Measurements from ENCODE around the gene CERS1.

Gene CERS1, protein sequence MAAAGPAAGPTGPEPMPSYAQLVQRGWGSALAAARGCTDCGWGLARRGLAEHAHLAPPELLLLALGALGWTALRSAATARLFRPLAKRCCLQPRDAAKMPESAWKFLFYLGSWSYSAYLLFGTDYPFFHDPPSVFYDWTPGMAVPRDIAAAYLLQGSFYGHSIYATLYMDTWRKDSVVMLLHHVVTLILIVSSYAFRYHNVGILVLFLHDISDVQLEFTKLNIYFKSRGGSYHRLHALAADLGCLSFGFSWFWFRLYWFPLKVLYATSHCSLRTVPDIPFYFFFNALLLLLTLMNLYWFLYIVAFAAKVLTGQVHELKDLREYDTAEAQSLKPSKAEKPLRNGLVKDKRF

DNA sequence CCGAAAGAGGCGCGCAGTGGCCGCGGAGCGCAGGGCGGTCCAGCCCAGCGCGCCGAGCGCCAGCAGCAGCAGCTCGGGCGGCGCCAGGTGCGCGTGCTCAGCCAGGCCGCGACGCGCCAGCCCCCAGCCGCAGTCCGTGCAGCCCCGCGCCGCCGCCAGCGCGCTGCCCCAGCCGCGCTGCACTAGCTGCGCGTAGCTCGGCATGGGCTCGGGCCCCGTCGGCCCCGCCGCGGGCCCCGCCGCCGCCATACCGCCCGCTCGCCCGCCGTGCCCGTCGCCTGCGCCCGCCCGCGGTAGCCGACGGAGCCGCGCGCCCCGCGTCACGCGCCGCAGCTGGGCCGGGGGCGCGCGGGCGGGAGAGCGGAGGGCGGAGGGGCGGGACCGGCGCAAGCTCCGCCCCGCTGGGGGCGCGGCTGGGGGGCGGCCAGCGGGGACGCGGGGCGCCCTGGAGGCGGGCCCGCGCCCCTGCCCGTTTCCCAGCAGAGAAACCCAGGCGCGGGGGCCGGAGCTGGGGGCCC, at the start of gene CERS1:
CERS1 (minus strand) TSS at position 335 of the 518 bp plus-strand sequence; CDS start at position 249, 86 bp downstream.
- in situ Hi-C loops (cut with HindIII; ENCODE audit: low sequenced_read_pairs): no loop called here

DNA sequence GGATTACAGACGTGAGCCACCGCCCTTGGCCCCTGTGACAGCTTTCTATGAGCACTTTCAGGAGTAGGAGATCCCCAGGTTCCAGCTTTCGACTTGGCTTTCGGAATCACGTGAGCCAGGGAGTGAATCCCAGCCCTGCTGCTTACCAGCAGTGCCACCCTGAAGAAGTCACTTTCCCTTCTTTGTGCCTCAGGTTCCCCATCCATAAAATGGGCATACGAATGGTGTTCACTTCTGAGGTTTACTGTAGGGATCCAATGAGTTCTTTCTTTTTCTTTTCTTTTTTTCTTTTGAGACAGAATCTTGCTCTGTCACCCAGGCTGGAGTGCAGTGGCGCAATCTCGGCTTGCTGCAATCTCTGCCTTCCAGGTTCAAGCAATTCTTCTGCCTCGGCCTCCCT, 49.3 kb upstream of the CERS1 start:
- in situ Hi-C loops (cut with HindIII; ENCODE audit: low sequenced_read_pairs): no loop called here

DNA sequence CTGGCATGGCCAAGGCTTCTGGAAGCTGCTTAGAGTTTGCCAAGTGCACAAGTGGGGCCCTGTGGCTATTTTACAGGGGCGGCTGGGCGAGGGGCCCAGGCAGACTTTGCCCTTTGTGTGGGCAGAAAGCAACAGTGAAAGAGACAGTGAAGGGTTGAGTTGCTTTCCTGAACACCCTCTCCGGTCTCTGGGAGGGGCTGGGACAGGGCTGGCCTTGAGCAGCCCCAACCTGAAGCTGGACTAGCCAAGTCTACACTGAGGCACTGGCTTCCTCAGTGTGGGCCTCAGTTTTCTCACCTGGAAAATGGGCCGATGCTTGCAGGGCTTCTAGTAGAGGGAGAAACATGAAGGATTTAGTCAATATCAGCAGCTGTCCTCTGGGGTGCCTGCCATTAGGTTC, 47.5 kb upstream of the CERS1 start:
- in situ Hi-C loops (cut with HindIII; ENCODE audit: low sequenced_read_pairs): no loop called here

DNA sequence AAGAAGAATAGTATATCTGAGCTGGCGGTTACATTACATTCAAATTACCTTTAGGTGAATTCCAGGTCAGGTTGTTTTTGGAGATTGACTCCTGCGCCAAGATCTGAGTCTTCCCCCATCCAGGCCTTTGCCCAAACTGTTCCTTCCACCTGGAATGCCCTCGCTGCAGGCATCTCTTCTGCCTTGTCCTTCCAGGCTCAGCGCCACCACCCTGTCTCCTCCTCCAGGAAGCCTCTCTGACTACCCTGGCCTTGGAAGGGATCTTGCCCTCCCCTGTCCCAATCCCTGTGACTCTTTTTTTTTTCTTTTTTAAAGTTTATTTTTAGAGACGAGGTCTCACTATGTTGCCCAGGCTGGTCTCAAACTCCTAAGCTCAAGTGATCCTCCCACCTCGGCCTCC, 46.7 kb upstream of the CERS1 start:
- in situ Hi-C loops (cut with HindIII; ENCODE audit: low sequenced_read_pairs): no loop called here

DNA sequence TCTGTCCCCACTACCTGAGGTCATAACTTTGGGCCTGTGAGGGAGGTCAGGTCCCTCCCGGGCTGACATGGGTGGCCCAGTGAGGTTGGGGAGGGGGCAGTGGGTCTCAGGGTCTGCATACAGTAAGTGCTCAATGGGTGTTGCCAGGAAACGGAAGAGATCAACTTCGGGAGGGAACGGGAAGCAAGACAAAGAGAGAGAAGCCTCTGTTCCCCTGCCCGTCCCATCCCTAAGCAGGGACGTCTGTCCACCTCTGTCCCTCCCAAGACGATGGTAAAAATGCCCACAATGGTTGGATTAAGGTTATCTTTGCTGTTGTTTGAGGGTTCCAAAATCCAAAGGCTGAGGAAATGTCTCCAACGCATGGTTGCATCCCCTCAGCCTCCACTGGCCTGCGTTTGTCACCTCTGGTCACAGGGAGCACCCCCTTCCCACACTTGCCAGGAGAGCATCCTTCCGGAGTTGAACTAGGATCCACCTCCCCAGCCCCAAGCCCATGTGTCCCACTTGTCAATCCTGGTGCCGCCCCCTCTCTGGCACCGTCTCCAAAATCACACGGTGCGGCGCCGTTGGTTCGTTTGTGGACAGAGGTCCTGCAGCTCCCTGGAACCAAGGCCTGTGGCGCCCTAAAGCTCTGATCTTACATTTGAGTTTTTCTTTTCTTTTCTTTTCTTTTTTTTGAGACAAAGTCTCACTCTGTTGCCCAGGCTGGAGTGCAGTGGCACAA, 45.8 kb upstream of the CERS1 start:
- in situ Hi-C loops (cut with HindIII; ENCODE audit: low sequenced_read_pairs): no loop called here

DNA sequence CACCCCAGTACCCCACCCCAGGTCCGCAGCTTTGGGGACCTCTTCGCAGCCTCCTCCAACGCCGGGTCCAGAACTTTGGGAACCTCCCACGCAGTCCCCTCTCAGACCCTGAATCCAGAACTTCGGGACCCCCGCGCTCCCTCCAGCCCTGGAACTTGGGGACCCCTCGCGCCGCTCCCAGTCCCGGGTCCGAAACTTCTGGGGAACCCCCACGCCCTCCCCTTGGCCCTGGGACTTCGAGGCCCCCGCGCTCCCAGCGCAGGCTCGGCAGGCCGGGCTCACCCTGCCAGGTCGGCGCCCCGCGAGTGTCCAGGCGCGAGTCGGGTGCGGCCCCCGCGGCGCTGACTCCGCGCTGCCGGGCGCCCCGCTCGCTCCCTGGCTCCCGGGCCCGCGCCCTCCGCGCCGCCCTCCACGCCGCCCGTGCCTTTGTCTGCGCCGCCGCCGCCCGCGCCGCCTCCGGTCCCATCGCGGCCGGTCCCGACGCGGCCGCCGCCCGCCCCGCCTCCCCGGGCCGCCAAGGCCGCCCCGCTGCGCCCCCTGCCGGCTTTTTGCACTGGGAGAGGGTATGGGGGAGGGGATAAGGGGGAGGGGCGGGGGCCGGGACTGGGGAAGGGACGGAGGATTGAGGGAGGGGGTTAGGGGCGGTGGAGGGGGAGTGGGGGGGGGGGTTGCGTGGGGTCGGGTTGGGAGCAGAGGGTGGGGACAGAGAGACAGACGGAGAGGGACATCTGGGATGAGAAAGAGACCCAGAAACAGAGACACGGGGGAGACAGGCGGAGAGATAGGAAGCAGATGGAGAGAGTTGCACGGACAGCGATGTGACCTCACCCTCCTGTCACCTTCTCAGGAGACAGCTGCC, 45.0 kb upstream of the CERS1 start, which contains the start of gene HOMER3:
HOMER3 (minus strand) TSS at position 449 of the 859 bp plus-strand sequence. CDS start 2,235 bp downstream, outside the sequence.
- in situ Hi-C loops (cut with HindIII; ENCODE audit: low sequenced_read_pairs): no loop called here

DNA sequence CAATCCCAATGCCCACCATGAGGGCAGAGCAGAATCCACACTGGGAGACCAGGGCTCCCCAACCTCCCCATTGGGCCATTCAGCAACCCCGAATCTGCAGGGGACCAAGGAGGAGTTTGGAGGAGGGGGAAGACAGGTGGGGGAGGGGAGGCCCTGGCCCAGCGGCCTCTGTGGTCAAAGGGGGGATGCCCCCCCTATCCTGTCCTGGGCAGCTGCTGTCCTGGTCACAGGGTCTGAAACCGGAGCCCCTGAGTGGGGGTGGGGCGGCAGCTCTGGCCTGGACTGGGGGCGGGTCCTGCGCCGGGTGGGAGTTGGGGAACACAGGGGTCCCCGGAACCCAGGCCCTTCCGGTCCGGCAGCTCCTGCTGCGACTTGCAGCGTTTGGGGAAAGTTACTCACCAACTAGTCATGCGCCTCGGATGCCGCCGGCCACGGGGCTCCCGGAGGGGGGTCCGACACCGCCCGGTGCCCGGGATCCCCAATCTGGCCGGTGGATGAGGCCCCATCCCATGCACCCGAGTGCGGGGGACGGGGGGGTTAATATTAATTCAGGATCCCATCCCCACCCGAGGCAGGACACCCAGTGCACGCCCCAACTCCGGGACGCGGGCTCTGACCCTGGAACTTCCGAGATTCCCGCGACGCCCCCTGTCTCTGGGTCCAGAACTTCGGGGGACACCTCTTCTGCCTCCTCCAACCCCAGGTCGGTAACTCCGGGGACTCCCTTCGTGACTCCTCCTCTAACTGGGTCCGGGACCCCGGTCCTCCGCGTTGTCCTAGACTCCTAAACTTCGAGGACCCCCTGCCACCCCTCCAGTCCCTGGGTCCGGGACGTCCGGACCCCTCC, 44.2 kb upstream of the CERS1 start:
- in situ Hi-C loops (cut with HindIII; ENCODE audit: low sequenced_read_pairs): no loop called here

DNA sequence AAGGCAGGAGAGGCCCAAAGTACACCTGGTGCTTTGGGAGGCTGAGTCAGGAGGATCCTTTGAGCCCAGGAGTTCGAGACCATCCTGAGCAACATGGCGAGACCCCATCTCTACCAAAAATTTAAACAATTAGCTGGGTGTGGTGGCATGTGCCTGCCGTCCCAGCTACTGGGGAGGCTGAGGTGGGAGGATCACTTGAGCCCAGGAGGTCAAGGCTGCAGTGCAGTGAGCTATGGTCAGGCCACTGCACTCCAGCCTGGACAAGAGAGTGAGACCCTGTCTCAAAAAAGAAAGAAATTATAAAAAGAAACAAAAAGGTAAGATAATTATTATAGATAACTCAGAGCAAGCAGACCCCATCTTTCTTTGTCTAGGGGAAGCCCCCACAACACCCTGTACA, 43.2 kb upstream of the CERS1 start:
- in situ Hi-C loops (cut with HindIII; ENCODE audit: low sequenced_read_pairs): no loop called here

DNA sequence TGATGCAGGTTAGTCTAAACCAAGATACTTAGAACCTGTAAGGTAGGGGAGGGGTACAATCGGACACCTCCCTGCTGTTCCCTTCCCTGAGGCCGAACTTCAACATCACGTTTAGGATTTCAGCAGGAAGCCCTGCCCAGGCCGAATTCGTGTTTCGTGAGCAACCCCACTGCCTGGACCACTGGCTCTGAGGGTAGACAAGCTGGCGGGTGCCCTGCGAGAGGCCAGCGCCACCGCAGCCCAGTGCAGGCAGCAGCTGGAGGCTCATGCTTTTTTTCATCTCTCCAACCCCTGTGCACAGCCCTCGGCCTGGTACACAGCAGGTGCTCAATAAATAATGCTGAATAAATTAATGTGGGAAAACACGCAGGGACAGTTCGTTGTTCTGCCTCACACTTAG, 37.3 kb upstream of the CERS1 start:
- in situ Hi-C loops (cut with HindIII; ENCODE audit: low sequenced_read_pairs): no loop called here

DNA sequence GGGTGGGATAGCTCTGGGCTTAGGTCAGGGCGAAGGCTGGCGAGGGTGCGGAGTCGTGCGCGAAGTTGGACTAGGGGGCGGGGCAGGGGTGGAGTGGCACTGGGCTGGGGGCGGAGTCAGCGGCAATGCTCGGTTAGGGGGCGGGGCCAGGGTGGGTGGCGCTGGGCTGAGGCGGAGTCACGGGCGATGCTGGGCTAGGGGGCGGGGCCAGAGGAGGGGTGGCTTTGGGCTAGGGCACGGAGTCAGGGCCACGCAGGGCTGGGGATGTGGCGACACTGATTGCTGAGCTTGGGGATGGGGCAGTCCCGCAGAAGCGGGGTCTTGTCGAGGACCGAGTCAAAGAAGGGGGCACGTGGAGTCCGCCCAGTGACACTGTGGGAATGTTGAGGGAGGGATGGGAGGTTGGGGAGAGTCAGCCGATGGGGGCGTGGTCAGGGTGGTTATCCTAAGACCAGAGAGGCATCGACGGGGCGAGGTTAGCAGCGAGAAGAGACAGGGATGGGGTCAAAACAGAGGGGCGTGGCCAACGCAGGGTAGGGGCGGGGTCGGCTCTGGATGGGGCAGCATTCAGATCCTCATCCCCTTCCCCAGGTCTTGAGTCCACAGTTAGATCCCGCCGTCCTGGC, 36.4 kb upstream of the CERS1 start:
- in situ Hi-C loops (cut with HindIII; ENCODE audit: low sequenced_read_pairs): no loop called here

DNA sequence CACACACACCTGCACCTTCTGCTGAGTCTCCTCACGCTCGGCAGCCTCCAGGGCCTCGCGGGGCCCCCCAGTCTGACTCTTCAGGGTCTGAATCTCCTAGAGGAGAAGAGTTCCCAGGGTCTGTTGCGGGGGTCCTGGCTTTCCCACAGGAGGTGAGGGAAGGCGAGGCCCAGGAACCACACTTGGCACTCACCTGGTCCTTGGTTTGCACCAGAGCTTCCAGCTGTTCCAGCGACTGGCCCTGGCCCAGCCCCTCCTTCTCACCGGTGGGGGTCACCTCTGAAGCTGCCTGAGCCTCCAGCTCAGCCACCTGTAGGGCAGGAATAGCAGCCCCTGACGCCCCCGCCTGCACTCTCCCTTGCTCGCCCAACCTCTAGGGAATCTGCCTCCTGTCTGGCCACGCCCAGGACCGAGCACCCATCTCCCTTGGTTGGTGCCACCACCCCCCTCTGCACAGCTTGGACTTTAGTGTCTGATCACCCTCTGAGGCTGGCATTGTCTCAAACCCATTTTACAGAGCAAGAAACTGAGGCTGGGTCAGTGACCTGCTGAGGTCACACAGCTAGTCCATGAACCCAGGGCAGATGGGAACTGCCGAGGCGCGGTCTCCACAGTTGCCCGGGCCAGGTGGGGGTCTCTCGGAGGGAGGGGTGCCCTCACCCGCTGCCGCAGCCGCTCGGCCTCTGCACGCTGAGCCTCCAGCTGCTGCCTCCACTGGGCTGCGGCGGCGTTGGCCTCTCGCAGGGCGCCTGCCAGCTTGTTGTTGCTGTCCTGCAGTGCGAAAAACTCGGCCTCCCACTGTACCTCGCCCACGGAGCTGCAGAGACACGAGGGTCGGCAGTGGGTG, 35.6 kb upstream of the CERS1 start:
- in situ Hi-C loops (cut with HindIII; ENCODE audit: low sequenced_read_pairs): no loop called here

DNA sequence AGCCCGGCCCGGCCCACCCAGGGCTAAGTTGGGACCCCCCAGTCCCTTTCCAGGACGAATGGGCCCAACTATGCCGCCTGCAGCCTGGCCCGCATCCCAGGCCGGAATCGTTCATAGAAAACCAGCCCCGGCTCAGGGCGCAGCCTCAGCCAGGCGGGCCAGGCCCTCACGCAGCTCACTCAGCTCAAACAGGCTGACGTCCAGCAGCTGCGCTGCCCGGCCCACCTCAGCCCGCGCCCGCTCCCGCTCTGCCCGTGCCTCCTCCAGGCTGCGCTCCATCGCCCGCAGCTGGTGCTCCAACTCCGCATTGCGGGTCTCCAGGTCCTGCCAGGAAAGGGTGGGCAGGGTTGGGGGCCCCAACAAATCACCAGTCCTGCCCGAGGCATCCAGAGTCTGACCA, 33.4 kb upstream of the CERS1 start:
- in situ Hi-C loops (cut with HindIII; ENCODE audit: low sequenced_read_pairs): no loop called here

DNA sequence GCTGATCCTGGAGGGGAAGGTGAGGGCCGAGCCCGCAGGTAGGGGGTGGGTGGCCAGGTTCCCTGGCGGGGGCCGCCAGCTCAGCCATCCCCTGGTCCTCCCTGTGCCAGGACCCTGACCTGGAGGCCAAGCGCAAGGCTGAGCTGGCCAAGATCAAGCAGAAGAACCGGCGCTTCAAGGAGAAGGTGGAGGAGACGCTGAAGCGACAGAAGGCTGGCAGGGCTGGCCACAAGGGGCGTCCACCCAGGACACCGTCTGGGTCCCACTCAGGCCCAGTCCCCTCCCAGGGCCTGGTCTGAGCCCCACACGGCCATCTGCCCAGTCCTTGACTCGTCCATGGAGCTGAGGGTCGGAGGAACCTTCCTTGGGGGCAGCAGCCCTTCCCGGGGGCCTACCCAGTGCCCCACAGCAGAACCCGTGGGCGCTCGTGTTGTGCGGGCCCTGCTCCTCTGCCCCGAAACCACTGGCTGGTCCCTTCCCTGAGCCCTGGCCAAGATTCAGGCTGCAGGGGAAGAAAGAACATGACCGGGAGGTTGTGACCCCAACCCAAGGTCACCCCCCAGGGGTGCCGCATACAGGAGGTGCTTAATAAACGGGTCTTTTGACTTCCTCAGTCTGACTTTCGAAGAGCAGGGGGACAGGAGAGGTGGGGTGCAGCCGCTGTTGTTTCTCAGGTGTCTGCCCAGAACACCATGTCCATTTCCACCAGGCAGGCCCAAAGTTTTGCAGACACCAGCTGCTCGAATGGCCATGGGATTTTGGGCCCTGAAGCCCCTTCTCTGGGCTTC, 32.3 kb upstream of the CERS1 start:
- in situ Hi-C loops (cut with HindIII; ENCODE audit: low sequenced_read_pairs): no loop called here

DNA sequence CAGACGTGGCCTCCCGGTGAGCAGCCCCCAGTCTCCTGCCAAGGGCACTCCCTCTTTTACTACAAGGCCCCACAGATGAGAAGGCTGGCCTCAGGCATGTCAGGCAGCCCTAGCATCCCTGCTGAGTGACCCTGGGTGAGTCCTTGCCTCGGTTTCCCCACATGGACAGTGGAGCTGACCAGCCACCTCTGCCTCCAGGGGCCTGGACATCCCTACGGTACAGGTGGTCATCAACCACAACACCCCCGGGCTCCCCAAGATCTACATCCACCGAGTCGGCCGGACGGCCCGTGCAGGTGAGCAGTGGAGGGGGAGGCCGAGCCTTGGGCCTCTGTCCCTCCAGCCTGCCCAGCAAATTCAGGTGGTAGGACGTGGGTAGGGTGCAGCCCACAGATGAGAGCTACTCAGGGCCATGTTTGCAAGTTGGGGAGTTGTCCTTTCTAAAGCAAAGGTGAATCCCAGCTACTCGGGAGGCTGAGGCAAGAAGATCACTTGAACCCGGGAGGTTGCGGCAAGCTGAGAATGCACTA, 28.8 kb upstream of the CERS1 start:
- in situ Hi-C loops (cut with HindIII; ENCODE audit: low sequenced_read_pairs): no loop called here

DNA sequence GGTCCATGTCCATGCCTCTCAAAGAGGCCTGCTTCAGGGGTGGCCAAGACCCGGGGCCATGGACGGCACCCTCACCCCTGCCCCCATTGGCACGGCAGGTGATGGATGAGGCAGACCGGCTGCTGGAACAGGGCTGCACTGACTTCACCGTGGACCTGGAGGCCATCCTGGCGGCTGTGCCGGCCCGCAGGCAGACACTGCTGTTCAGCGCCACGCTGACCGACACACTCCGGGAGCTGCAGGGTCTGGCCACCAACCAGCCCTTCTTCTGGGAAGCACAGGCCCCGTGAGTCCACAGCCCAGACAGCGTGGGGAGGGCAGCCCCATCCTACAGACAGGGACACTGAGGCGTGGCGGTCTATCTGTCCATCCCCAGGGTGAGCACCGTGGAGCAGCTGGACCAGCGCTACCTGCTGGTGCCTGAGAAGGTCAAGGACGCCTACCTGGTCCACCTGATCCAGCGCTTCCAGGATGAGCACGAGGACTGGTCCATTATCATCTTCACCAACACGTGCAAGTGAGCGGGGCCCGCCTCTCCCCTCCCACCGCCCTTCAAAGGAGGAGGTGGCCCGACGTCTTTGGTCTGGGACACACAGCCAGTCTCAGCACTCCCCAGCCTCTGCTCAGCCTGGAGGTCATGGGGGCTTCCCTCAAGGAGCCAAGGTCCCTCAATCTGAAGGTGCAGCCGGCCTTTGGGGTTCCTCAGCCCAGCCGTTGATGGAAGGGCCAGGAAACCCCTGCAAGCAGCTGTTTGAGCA, 26.4 kb upstream of the CERS1 start:
- in situ Hi-C loops (cut with HindIII; ENCODE audit: low sequenced_read_pairs): no loop called here

DNA sequence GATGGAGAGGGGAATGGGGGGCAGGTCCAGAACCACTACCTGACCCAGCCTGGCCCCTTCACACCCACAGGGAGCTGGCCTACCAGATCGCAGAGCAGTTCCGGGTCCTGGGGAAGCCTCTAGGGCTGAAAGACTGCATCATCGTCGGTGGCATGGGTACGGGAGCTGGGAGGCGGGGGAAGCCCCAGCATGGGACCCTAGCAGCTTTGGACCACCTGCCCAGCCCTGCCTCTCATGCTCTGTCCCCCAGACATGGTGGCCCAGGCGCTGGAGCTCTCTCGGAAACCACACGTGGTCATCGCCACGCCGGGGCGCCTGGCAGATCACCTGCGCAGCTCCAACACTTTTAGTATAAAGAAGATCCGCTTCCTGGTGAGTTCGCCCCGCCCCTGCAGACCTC, 25.6 kb upstream of the CERS1 start:
- in situ Hi-C loops (cut with HindIII; ENCODE audit: low sequenced_read_pairs): no loop called here

DNA sequence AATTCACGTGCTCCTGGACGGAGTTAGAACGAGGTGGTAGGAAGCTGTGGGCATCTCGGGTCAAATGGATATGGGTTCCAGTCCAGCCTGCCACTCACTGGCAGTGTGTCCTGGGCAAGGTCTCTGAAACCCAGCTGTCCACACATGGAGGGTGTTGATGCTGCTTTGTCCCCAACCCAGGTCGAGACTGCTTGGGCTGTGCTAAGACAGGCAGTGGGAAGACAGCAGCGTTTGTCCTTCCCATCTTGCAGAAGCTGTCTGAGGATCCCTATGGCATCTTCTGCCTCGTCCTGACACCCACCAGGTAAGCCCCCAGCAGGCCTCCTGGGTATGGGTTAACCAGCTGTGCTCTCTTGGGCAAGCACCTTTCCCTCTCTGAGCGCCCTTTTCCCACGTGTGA, 24.4 kb upstream of the CERS1 start:
- in situ Hi-C loops (cut with HindIII; ENCODE audit: low sequenced_read_pairs): no loop called here
